DMS53 treated with DMSO at 0.1 percent for 48 hours (cell line): Measurements from ENCODE around the gene TAS2R16.
"Not testable (repeated sequence)": the region's sequence is repeated elsewhere in the genome, so short reads cannot be mapped to it uniquely, and the experiment has no call there.

Experiments used
- DNase-seq: peaks from one replicate; lab custom pipeline; 2025; ENCODE audit not compliant: unreplicated experiment; lab: John Stamatoyannopoulos, UW

Gene TAS2R16

DNA sequence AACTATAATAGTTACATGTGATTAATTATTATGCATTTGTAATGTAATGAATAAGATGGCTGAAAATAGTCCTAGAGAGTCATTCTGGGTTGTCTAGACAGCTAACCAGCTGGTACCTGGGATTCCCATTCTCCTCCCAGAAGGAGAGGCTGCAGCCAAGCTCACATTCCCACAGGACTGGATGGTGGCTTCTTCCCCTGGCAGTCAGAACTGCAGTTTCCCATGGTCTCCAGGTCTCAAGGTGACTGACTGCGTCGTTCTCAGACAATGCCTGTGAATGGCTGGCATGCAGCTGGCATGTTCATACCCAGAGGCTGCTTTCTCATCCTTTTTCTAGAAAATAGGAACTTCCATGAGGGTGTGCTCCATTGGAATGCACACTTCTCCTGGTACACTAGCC is 21.3 kb downstream of the TAS2R16 start:
- DNase-seq: no peak

DNA sequence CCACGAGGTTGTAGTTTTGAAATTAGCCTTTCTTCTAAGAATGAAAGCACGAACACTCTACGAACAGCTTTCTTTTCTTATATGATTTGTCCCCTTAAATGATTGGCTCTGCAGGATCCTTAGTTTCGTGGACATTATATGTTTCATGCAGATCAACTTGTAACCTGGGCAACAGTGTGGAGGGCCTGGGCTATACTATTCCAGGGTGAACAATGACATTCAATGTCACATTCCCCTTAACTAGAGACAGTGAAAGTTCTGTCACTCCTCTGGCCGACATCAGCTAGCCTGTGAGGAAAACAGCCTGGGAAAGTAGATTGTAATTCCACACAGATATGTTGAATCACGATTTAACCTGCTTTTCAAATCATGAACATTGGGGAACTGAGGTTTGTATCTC is 23.4 kb downstream of the TAS2R16 start:
- DNase-seq: no peak

DNA sequence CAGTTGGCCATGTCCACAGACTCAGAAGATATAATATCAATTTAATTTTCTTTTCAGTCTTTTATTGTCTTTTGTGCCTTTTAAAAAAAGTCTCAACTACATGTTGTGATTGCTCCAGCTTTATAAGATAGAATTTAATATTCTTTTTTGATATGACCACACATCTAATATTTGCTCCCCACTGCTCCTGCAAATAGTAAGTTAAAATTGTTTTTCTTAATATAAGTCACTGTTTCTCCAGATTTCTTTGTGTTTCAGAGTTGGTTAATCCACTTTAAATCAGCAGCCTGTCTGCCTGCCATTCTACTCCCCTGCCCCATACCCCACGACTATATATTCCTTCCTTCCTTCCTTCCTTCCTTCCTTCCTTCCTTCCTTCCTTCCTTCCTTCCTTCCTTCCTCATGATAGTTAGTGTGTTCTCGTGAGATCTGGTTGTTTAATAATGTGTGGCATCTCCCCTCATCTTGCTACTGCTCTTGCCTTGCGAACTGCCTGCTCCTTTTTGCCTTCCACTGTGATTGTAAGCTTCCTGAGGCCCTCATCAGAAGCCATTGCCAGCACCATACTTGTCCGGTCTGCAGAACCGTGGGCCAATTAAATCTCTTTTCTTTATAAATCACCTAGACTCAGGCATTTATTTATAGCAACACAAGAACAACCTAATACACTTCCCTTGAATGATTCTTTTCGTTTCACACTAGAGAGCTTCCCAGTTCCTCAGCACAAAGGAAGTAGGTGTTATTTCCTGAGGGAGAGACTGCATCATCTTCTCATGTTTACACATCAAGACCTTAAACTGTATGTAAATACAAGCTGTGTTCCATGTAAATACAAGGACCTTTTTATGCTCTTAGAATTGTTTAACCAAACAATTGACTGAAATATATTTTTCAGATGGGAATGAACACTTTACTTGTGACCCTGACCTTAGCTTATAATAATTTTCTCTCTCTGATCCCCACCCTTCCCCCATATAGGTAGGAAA is 24.5 kb downstream of the TAS2R16 start:
- peak; percentile 97 for DNase-seq

DNA sequence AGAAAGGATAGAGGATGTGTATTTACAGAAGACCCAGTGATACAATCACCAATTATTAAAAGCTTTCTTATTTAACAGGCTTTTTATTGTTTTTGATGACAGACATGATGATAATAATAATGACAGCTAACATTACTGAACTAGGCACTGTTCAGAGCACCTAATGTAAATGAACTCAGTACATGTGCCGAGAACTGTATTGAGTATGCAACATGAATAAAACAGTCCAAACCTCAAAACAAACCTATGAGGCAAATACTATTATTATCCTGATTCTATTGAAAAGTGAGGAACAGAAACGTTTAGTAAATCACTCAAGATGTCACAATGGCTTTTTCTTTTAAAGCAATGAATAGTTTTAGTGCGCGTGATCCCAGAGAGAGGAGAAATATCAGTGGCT is 27.1 kb downstream of the TAS2R16 start:
- no peak for DNase-seq

DNA sequence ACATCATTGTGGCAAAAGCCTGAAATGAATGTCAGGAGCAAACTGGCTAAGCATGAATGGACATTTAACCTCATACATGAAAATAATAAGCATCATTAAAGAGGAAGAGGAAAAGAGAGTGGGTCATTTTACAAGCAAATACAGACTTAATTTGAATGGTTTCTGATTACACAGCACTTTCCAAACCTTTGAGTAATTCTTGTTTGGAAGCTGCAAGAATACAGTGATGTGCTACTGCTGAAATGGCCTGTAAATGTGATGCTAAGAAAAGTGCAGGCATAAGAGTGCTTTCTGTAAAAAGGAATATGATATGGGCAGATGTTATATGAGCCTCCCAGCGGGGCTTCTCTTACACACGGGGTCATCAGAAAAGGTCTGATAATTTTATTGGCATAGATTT is 30.2 kb downstream of the TAS2R16 start:
- no peak for DNase-seq

DNA sequence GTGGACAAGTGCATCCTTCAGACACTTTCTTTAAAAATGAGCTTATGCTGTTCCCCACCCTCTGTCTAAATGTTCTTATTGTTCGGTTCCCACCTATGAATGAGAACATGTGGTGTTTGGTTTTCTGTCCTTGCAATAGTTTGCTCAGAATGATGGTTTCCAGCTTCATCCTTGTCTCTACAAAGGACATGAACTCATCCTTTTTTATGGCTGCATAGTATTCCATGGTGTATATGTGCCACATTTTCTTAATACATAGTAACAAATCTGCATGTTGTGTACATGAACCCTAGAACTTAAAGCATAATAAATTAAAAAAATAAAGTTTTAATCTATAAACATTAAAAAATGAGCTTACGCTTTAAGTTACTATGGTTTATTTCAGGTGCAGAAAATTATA is 41.8 kb downstream of the TAS2R16 start:
- not testable (repeated sequence) for DNase-seq

DNA sequence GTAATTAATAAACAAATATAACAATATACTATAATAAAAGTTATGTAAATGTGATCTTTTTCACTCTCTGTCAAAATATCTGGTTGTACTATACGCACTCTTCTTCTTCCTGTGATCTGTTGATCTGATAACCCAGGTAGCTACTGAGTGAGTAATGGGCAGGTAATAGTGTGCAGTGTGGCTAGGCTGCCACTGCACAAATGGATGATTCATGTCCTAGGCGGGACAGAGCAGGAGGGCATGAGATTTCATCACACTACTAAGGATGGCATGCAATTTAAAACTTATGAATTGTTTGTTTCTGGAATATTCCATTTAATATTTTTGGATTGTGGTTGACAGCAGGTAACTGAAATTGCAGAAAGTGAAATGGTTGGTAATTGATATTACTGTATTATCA is 44.5 kb downstream of the TAS2R16 start:
- no peak for DNase-seq

DNA sequence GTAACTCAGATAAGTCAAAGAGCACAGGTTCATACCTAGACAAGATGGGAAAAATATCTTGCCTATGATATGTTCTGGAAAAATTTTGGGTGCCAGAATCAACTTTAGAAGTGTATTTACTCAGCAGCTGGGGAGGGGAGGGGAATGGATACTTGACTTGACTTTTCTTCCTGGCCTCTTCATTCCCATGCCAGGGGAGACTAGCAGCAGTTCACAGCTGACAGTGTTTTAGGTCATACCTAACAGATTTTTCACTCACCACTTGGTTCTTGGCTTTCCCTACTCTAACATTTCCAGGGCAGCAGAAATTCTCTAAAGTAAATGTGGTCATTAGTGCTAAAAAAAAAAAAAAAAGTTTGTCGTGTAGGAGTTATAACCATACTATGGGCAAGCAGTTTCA is 46.3 kb downstream of the TAS2R16 start:
- no peak for DNase-seq
